Sigmoid colon (tissue), 7 donors: ENCODE data around the gene CARS1. TPM values are rescaled to one million over a fixed set of nuclear protein-coding genes. Genes with fewer than 3 reads are reported as not detected.
"Not testable (repeated sequence)": the region's sequence is repeated elsewhere in the genome, so short reads cannot be mapped to it uniquely, and the experiment has no call there.

Experiments used
- DNase-seq: peaks from one replicate; pipeline ENCODE4 v3.0.0-alpha.2; 2019
- H3K27ac ChIP-seq, 4 donors: fragments of 200-600 bp; sonication (generic); one replicate each; pipeline ENCODE4 v1.5.1; 2016 to 2019; ENCODE audit warnings: mild to moderate bottlenecking in 1 of 4
- H3K27me3 ChIP-seq, 3 donors: fragments of 200-600 bp; sonication (generic); one replicate each; pipeline ENCODE4 v1.5.1; 2019; ENCODE audit warnings: mild to moderate bottlenecking in 1 of 3
- H3K36me3 ChIP-seq, 4 donors: fragments of 200-600 bp; sonication (generic); one replicate each; pipeline ENCODE4 v1.5.1; 2016 to 2019
- H3K4me1 ChIP-seq, 4 donors: fragments of 200-600 bp; sonication (generic); one replicate each; pipeline ENCODE4 v1.5.1; 2017 to 2019
- H3K4me3 ChIP-seq, 4 donors: fragments of 200-600 bp; sonication (generic); one replicate each; pipeline ENCODE4 v1.5.1; 2017 to 2019; ENCODE audit warnings: mild to moderate bottlenecking in 2 of 4, moderate library complexity in 1 of 4
- H3K9me3 ChIP-seq, 4 donors: fragments of 200-600 bp in 3 of 4; sonication (generic) in 3 of 4; one replicate each; pipeline versions ENCODE4 v1.5.1 to v1.6.1; 2013 to 2019
- CTCF ChIP-seq, 4 experiments: fragments of 450-650 bp in 3 of 4; fragments of 200-600 bp in 1 of 4; IDR thresholded peaks; one replicate each; pipeline ENCODE4 v1.5.1; 2016 to 2019; ENCODE audit warnings: antibody characterized with exemption in 4 of 4, mild to moderate bottlenecking in 3 of 4, moderate library complexity in 2 of 4
- EP300 ChIP-seq, 4 donors: sonication (generic); formaldehyde crosslinking; IDR thresholded peaks; one replicate each; pipeline ENCODE4 v1.6.1; 2017; ENCODE audit warnings: antibody characterized with exemption in 4 of 4
- POLR2A ChIP-seq, 2 donors: fragments of 450-650 bp; IDR thresholded peaks; one replicate each; pipeline ENCODE4 v1.6.1; 2016; ENCODE audit warnings: antibody characterized with exemption in 2 of 2, mild to moderate bottlenecking in 2 of 2, moderate library complexity in 2 of 2
- POLR2AphosphoS5 ChIP-seq, 4 donors: sonication (generic); formaldehyde crosslinking; IDR thresholded peaks; one replicate each; pipeline ENCODE4 v1.6.1; 2017; ENCODE audit warnings: antibody characterized with exemption in 4 of 4
- WGBS, 2 donors: extraction: QIAGEN DNeasy Blood & Tissue Kit; methylation state at CpG; one replicate each; pipeline ENCODE4 v1.1.7; 2013; 5-methylcytosine and 5-hydroxymethylcytosine counted together
- intact Hi-C: fragments of 100-400 bp; cut with DNase I; formaldehyde crosslinking; loops from one replicate; pipeline ENCODE4 v1.15.1; 2023
- polyA plus RNA-seq, 3 donors: library from polyadenylated mRNA; stranded (reverse); fragments of 200-250 nt; gene quantifications; one replicate each; pipeline ENCODE4 v1.2.3, GENCODE V29; 2013
- total RNA-seq, 4 donors: library from RNA; depleted of rRNA; stranded (reverse); fragments of >200 nt; gene quantifications; one replicate each; pipeline ENCODE4 v1.1.0, GENCODE V29; 2016
- donor health status: healthy with polysubstance abuse.
- donor health status: Bipolar disorder and iron deficiency.
- donor health status: healthy.

The CARS1 gene
- total and polyA plus RNA-seq, 7 donors, result 21.0 to 57.1 (median 35.9) TPM

- no peak for TF ChIP-seq EP300 (IDR thresholded peaks at IDR 0.05)
- no peak for TF ChIP-seq CTCF (IDR thresholded peaks at IDR 0.05)
- TF ChIP-seq POLR2AphosphoS5 (IDR thresholded peaks at IDR 0.05), result no peak
- TF ChIP-seq POLR2A (IDR thresholded peaks at IDR 0.05), result no peak
- intact Hi-C loops, result no loop called here
- Histone ChIP-seq H3K9me3 (no peaks in the 10 kb centered on the region), H3K27ac (no peak overlapping the region), H3K4me1 (no peaks in the 10 kb centered on the region), H3K4me3 (no peak overlapping the region), H3K36me3 (no peaks in the 10 kb centered on the region), H3K27me3 (no peaks in the 10 kb centered on the region)
- 83 to 91% methylated on average over 7 of the region's 8 CpGs for WGBS, 2 donors
- no peak for DNase-seq
These were observed 12.2 kb upstream of the CARS1 start for GRCh38 chr11:3069425-3069824.

- intact Hi-C loops, H3K4me1 ChIP-seq, DNase-seq, H3K27ac ChIP-seq, H3K27me3 ChIP-seq, H3K9me3 ChIP-seq, H3K36me3 ChIP-seq, H3K4me3 ChIP-seq: not testable (repeated sequence)
- WGBS, 2 donors, result 91 to 95% methylated on average over 3 of the region's 3 CpGs
These were observed 9.1 kb upstream of the CARS1 start for GRCh38 chr11:3066308-3066707.

- DNase-seq, H3K9me3 ChIP-seq, H3K27ac ChIP-seq, H3K27me3 ChIP-seq, intact Hi-C loops, H3K4me1 ChIP-seq, H3K36me3 ChIP-seq, H3K4me3 ChIP-seq: not testable (repeated sequence)
- 92 to 94% methylated on average over 6 of the region's 6 CpGs for WGBS, 2 donors
These were observed 7.5 kb upstream of the CARS1 start for GRCh38 chr11:3064709-3065108.

- H3K27ac ChIP-seq, H3K4me3 ChIP-seq, DNase-seq, H3K4me1 ChIP-seq, intact Hi-C loops, H3K9me3 ChIP-seq, H3K27me3 ChIP-seq, H3K36me3 ChIP-seq: not testable (repeated sequence)
- WGBS, 2 donors, result 80 to 86% methylated on average over 8 of the region's 8 CpGs
These were observed 6.7 kb upstream of the CARS1 start for GRCh38 chr11:3063876-3064275.

- H3K36me3 ChIP-seq, H3K4me1 ChIP-seq, H3K4me3 ChIP-seq, intact Hi-C loops, DNase-seq, H3K9me3 ChIP-seq, H3K27ac ChIP-seq, H3K27me3 ChIP-seq: not testable (repeated sequence)
- WGBS, 2 donors, result 37 to 69% methylated on average over 4 of the region's 4 CpGs
These were observed 6.2 kb upstream of the CARS1 start for GRCh38 chr11:3063432-3063831.

- TF ChIP-seq POLR2AphosphoS5 (IDR thresholded peaks at IDR 0.05) (no peak), EP300 (IDR thresholded peaks at IDR 0.05) (no peak), CTCF (IDR thresholded peaks at IDR 0.05) (no peak), POLR2A (IDR thresholded peaks at IDR 0.05) (no peak)
- H3K27me3 ChIP-seq, result no peaks in the 10 kb centered on the region
- intact Hi-C loops, result no loop called here
- no peak overlapping the region for H3K27ac ChIP-seq
- DNase-seq, result no peak
- 91 to 93% methylated on average over 11 of the region's 11 CpGs for WGBS, 2 donors
- no peaks in the 10 kb centered on the region for H3K36me3 ChIP-seq
- H3K4me3 ChIP-seq, result no peak overlapping the region
- H3K9me3 ChIP-seq, result no peaks in the 10 kb centered on the region
- peaks cover 0 to 23% (median 18%) of the 10 kb centered on the region in 4 donors for H3K4me1 ChIP-seq
These were observed 3.3 kb upstream of the CARS1 start for GRCh38 chr11:3060436-3061025.
